ENCODE results near the gene BABAM2.

DNA sequence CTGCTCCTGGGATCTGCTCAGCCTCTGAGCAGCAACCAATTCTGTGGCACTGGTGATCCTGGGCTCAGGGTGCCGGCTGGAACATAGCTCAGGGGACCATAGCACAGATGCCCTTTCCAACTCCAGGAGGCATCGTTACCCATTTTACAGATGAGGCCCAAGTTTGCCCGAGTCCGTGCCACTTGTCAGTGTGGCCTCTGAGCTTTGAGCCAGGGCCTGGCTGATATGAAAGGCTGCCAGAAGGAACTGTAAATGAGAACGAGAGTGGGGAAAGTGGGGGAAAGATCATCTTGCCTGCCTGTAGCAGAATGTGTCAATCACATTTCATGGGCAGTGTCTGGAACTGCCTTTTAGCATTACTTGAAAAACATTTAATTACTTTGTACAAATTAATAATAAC is 478.8 kb downstream of the BABAM2 start:
- TF ChIP-seq, protein P1, sequence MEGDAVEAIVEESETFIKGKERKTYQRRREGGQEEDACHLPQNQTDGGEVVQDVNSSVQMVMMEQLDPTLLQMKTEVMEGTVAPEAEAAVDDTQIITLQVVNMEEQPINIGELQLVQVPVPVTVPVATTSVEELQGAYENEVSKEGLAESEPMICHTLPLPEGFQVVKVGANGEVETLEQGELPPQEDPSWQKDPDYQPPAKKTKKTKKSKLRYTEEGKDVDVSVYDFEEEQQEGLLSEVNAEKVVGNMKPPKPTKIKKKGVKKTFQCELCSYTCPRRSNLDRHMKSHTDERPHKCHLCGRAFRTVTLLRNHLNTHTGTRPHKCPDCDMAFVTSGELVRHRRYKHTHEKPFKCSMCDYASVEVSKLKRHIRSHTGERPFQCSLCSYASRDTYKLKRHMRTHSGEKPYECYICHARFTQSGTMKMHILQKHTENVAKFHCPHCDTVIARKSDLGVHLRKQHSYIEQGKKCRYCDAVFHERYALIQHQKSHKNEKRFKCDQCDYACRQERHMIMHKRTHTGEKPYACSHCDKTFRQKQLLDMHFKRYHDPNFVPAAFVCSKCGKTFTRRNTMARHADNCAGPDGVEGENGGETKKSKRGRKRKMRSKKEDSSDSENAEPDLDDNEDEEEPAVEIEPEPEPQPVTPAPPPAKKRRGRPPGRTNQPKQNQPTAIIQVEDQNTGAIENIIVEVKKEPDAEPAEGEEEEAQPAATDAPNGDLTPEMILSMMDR (conservative IDR thresholded peaks at IDR 0.05; ENCODE audit: low read depth, low read length) = no peak
- no peak for TF ChIP-seq EZH2 (IDR thresholded peaks at IDR 0.05; ENCODE audit: low read length, unreplicated experiment)

All from PC-3 (cell line).